Measurements from ENCODE around the gene POP4. TPM values are rescaled to one million over a fixed set of nuclear protein-coding genes. Genes with fewer than 3 reads are reported as not detected.

POP4 gene
- total and polyA plus RNA-seq, 9 of the 15 experiments (the other 6 are each of a cell fraction or from before 2014, with no cell fraction given) = 42.1 to 128 (median 99.0) TPM

- Histone ChIP-seq H3K4me2 (ENCODE audit: insufficient read depth, low read length) (no peak overlapping the region), H3K27ac (ENCODE audit: extremely low read depth, low read depth, low read length) (no peak overlapping the region), H3K9me1 (ENCODE audit: control insufficient read depth, insufficient read depth, low read length) (peaks cover 4% of the 10 kb centered on the region), H3K36me3 (ENCODE audit: control insufficient read depth, insufficient read depth, low read length) (peaks cover 77% of the 10 kb centered on the region), H3K9ac (ENCODE audit: insufficient read depth in 1 of 2, low read depth in 2 of 2, low read length in 2 of 2) (0 out of 4 replicates have a peak overlapping the region, but pooled peaks of 1 of the 2 experiments have one; percentile 14), H3K4me3 (no peak overlapping the region), H2AFZ (ENCODE audit: low read depth, low read length) (no peak overlapping the region), H3K9me3 (replicated peaks; ENCODE audit: control insufficient read depth, insufficient read depth, low read depth, low read length) (no peaks in the 10 kb centered on the region), H4K20me1 (replicated peaks; ENCODE audit: control insufficient read depth, insufficient read depth, low read length) (no peaks in the 10 kb centered on the region), H3K27me3 (ENCODE audit: control insufficient read depth in 2 of 2, insufficient read depth in 2 of 2, low read length in 2 of 2) (no peaks in the 10 kb centered on the region), H3K4me1 (replicated peaks in 1 of 2; ENCODE audit: control insufficient read depth in 2 of 2, insufficient read depth in 2 of 2, low read length in 2 of 2) (peaks cover 0 to 7% of the 10 kb centered on the region in 2 experiments; a peak in 2 of 5 replicates), H3K79me2 (ENCODE audit: control insufficient read depth, insufficient read depth, low read length) (peaks cover 4% of the 10 kb centered on the region; the same call in 1 of the 3 replicates)
- POLR2A ChIA-PET = interaction anchor here (1.4 to 1.7 kb wide), 2 partner anchors 8 to 21 kb away, joined by 5 to 7 read pairs; no protein-coding TSS in a partner anchor
- in situ Hi-C loops (cut with MboI) = no loop called here
- CTCF ChIA-PET (ENCODE audit: low intra/inter-chr PET ratio) = interaction anchor here (4.3 kb wide), 1 partner anchor 79 kb away, joined by 40 read pairs; no protein-coding TSS in a partner anchor
- BruUV-seq (replicated peaks) = no TSS peak
- intact Hi-C loops (cut with micrococcal nuclease) = no loop called here
- ATAC-seq = no peak
- DNase-seq (ENCODE audit: extremely low read depth in 1 of 4, low spot score in 3 of 4) = no peak
- FAIRE-seq = no peak
- TF ChIP-seq SP2 (IDR thresholded peaks at IDR 0.05; ENCODE audit: extremely low read depth, low read depth, low read length, poor library complexity, severe bottlenecking) = no peak
- no peak for TF ChIP-seq PHB (CRISPR knock-in tag; IDR thresholded peaks at IDR 0.05)
- no peak for TF ChIP-seq CEBPZ (IDR thresholded peaks at IDR 0.05; ENCODE audit: borderline replicate concordance, low read depth, low read length)
- TF ChIP-seq, protein P1, sequence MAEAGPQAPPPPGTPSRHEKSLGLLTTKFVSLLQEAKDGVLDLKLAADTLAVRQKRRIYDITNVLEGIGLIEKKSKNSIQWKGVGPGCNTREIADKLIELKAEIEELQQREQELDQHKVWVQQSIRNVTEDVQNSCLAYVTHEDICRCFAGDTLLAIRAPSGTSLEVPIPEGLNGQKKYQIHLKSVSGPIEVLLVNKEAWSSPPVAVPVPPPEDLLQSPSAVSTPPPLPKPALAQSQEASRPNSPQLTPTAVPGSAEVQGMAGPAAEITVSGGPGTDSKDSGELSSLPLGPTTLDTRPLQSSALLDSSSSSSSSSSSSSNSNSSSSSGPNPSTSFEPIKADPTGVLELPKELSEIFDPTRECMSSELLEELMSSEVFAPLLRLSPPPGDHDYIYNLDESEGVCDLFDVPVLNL (CRISPR knock-in tag; IDR thresholded peaks at IDR 0.05; ENCODE audit: low read depth) = no peak
- 90% methylated on average over 9 of the region's 9 CpGs for WGBS (ENCODE audit: insufficient coverage, low coverage, missing lambda C conversion rate)
These were observed 6.0 kb downstream of the POP4 start for GRCh38 chr19:29612121-29612520.

All from K562 (cell line).